Mesenteric fat pad (tissue), 1 donor: ENCODE measurements around the gene MTARC2. TPM values are rescaled to one million over a fixed set of nuclear protein-coding genes. Genes with fewer than 3 reads are reported as not detected.
"Not testable (repeated sequence)": the region's sequence is repeated elsewhere in the genome, so short reads cannot be mapped to it uniquely, and the experiment has no call there.

Experiments
- DNase-seq: peaks from one replicate; pipeline ENCODE4 v3.0.0-alpha.2; 2020; ENCODE audit warnings: low spot score
- long read RNA-seq: library from polyadenylated mRNA; unstranded; transcript quantifications from one replicate; pipeline ENCODE4 v2.0.0, GENCODE V29; 2020
- total RNA-seq: library from RNA; stranded (reverse); fragmentation: NEBNext Ultra II Directional; extraction: Animal tissue kit (Norgen Biotek cat#: 25700); gene quantifications from one replicate; pipeline ENCODE4 v1.2.1, GENCODE V29; 2021
- donor health status: DM: yes; HTN: yes; CAD: no.

Gene MTARC2
- 45.2 TPM for total RNA-seq
- long read RNA-seq, transcript MARC2-202 (8 exons, 2,134 nt) = major isoform, 23 of 35 reads
- long read RNA-seq, partial matches to known transcripts = 1 of 35 reads
- long read RNA-seq, other reads (novel, unspliced or antisense) = 10 of 35 reads

DNA sequence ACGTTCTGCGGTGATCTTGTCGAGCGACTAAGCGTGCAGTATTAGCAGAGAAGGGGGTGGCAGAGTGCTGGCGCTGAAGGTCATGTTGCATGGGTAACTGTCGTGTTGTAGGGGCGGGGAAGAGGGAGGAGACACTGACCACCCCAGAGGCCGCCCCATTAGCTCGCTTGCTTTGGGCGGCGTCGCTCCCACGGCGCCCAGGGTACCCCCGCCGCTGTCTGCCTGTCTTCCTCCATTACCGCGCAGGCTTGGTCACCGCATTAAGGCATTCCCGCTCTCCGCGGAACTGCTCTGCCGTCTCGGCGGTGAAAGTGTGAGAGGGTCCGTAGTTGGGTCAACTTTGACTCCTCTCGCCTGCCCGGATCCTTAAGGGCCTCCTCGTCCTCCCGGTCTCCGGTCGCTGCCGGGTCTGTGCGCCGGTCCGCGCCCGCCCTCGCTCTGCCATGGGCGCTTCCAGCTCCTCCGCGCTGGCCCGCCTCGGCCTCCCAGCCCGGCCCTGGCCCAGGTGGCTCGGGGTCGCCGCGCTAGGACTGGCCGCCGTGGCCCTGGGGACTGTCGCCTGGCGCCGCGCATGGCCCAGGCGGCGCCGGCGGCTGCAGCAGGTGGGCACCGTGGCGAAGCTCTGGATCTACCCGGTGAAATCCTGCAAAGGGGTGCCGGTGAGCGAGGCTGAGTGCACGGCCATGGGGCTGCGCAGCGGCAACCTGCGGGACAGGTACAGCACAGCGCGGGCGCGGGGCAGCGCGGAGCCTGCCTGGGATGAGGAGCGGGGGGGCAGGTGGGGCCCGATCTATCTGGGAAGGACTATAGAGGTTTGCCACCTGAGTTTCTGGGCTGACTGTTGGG, at the start of gene MTARC2:
Gene MTARC2 (plus strand): TSS at position 234 of the 846 bp plus-strand sequence. CDS start 210 bp downstream, at position 444.
- peak; percentile 92 for DNase-seq

DNA sequence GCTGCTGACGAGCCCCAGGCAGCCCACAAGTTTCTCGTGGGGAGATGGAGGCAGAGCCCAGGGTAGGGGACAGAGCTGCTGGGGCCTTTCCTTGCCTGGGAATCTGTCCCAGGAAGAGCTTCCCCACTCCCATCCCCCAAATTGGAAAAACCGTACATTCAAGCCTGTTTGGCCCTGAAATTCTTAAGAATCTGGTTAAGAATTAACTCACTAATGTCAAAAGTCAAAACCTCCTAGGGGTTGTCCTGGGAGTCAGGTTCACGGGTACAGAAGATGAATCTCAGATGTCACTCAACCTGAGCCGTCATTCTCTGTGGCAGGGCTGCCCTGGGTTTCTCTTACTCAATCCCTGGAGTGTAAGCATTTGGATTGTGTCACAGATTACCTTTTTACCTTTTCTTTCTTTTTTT, 49.5 kb upstream of the MTARC2 start:
- DNase-seq = no peak

- DNase-seq = no peak
Observed at GRCh38 chr1:220699044-220699443, 49.1 kb upstream of the MTARC2 start.

- no peak for DNase-seq
Observed at GRCh38 chr1:220700556-220701179, 47.5 kb upstream of the MTARC2 start.

GRCh38 chr1:220701974-220702373, 46.1 kb upstream of the MTARC2 start:
- no peak for DNase-seq

DNA sequence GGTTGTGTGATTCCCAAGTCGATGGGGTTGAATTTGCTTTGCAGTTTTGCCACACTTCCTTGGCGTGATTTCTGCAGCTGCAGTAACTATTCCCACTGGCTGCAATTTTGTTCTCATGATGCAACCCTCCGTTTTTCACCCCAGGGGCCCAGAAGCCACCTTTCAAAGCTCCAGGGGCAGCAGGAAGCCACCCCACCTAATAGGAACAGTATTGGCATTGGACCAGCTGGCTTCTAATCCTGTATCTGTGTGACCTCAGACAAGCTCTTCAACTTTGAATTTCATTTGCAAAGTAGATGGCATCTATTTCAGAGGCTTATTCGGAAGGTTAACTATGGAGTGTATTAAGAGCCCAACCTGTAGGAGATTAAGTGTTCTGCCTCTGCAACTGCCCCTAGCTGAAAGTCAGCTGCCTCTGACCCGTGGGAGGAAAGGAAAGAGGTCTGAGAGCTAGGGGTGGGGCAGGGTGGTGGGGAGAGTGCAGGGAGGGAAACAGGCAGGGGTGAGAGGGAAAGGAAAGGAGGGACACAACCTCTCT, 45.3 kb upstream of the MTARC2 start:
- no peak for DNase-seq

DNA sequence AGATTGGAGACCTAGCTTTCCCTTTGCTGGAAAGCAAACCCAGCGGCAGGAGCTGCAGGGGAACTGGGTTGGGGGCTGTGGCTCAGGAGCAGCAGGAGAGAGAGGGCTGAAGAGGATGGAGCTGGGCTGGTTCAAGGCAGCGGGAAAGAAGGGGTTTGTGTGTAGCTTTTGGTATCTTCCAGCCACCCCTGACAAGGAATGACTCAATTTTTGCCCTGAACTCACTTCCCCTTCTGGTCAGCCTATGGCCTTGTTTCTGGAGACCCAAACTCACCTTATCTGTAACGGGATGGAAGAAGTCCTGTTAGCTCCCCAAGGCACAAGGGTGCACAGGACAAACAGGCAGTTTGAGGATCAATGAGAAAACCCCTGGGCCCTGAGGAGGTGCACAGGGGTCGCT, 44.8 kb upstream of the MTARC2 start:
- no peak for DNase-seq

DNA sequence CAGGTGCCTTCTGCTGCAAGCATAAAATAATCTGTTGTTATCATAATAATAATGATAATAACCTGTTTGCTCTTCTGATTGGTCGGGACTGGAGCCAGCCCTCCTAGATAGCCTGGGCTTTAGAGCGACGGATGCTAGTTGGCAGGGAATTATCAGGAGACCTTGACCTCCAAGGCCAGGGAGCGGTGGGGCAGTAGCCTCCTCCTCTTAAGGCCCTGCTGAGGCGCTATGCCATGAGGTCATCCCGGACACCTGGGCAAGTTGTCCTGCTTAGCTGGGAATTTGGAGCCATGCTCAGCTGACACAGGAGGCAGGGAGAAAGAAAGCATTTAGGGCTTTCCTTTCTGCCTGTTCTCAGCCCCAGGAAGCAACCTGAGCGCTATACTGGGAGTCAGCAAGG, 42.3 kb upstream of the MTARC2 start:
- no peak for DNase-seq

DNA sequence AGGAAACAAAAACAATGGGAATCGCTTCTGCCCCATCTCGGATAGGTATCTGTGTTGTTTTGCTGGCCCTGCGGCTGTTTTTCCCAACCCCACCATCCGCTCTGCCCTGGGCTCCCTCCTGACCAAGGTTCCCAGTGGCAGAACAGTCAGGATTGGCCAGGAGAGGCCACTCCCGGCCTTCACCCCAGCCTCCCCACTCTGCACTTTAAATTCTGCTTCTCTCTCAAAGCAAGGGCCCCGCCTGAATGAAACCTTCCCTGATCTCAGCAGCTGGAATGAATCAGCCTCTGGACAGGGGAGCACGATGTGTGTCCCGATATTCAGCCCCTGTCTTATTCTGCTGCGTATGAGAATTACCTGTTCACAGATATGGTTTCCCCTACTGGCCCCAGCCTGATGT, 41.6 kb upstream of the MTARC2 start:
- DNase-seq = no peak

- no peak for DNase-seq
Observed at GRCh38 chr1:220707160-220707559, 41.0 kb upstream of the MTARC2 start.

DNA sequence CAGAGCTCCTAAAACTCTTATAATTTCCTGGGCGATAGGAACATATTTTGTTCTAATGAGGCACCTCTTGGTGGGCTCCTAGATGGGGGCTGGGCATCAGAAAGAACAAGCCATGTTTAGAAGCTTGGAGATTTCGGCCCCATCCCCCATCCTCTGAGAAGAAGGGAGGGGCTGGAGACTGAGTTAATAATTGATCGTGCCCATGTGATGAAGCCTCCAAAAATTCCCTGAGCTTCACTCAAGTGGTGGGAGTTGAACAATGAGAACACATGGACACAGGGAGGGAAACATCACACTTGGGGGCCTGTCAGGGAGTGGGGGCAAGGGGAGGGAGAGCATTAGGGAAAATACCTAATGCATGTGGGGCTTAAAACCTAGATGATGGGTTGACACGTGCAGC, 39.9 kb upstream of the MTARC2 start:
- DNase-seq = no peak

- no peak for DNase-seq
Observed at GRCh38 chr1:220708936-220709801, 39.0 kb upstream of the MTARC2 start.

- no peak for DNase-seq
Observed at GRCh38 chr1:220710333-220710732, 37.8 kb upstream of the MTARC2 start.

GRCh38 chr1:220711056-220711809, 36.9 kb upstream of the MTARC2 start:
- no peak for DNase-seq

DNA sequence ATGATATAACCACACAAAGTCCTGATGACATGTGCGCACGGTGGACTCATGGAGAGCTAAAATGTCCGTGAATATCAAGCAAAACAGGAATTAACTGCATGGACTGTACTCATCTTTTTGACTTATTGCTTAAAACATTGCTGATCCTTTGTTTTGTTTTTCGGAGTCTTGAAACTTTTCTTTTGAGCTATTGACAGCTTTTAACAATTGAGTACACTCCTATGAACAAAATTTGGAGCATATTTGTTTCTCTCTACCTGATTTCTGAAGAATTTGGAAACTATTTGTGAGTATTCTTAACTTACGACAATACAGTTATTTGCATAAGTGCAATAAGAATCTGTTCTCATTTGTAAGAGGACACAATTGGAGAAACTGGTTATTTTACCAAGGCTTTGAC, 32.1 kb upstream of the MTARC2 start:
- not testable (repeated sequence) for DNase-seq

DNA sequence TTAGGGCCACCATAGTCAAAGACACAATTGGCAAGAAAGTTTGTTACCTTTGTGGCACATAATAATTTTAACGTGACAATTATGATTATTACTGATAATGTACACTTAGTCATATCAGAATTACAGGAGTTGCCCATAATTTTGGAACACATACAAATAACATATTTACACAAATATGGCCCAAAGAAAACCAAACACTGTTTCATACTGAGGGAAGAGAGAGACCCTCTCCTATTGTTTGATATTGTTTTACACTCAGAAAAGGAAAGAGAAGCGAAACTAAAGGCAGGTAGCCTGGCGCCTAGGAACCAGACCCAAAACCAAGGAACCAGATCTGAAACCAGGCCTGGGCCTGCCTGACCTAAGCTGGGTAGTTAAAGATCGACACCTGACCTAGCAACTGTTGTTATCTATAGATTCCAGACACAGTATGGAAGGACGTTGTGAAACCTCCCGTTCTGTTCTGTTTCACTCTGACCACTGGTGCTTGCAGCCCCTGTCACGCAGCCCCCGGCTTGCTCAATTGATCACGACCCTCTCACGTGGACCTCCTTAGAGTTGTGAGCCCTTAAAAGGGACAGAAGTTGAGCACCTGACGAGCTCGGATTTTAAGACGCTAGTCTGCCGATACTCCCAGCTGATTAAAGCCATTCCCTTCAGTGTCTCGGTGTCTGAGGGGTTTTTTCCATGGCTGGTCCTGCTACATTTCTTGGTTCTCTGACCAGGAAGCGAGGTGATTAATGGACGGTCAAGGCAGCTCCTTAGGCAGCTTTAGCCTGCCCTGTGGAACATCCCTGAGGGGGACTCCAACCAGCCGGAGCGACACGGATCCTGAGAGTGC, 30.1 kb upstream of the MTARC2 start:
- no peak for DNase-seq

GRCh38 chr1:220721266-220721665, 26.9 kb upstream of the MTARC2 start:
- DNase-seq = not testable (repeated sequence)

- DNase-seq = no peak
Observed at GRCh38 chr1:220726634-220727033, 21.5 kb upstream of the MTARC2 start.

- no peak for DNase-seq
Observed at GRCh38 chr1:220727519-220727918, 20.6 kb upstream of the MTARC2 start.

GRCh38 chr1:220730486-220730885, 17.6 kb upstream of the MTARC2 start:
- DNase-seq = no peak
